Islet precursor cell (in vitro differentiated cells): ENCODE data around the gene TESK1.
"Not testable (repeated sequence)": the region's sequence is repeated elsewhere in the genome, so short reads cannot be mapped to it uniquely, and the experiment has no call there.

Source experiments
- DNase-seq: peaks from one replicate; pipeline ENCODE4 v3.0.0-alpha.2; 2018

Gene TESK1

DNA sequence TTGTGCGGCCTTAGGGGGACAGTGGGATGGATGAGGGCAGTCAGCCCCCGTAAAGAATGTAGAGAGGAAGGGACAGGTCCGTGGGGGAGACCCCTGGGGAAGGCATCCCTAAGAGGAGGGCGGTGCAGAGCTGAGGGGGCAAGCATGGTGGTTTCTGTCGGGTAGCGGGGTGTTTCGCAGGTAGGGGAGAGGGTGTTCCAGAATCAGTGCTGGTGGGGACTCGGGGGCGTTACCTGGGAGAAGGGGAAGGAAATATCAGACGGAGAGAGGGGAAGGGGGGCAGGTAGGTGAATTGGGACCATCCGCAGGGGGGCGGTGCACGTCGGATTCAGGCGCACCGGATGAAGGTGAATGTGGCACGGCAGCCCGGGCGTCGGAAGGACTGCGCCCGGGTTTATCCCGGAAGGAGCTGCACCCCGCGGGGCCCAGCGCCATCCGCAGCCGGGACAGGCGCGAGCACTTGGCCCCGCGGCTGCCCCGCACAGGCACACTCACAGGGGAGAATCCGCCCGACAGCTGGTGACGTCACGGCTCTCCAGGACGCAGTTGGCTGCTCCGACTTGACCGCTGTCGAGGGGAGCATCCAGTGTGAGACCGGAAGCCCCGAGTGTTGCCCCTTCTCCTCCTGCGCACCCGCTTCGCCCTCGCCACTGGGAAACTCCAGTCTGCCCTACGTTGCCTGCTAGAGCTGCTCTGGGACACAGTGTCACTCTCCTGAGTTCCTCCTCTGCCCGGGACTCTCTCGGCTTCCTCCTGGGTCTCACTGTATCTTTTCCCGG is 11.8 kb downstream of the TESK1 start:
- peak; percentile 79 for DNase-seq

DNA sequence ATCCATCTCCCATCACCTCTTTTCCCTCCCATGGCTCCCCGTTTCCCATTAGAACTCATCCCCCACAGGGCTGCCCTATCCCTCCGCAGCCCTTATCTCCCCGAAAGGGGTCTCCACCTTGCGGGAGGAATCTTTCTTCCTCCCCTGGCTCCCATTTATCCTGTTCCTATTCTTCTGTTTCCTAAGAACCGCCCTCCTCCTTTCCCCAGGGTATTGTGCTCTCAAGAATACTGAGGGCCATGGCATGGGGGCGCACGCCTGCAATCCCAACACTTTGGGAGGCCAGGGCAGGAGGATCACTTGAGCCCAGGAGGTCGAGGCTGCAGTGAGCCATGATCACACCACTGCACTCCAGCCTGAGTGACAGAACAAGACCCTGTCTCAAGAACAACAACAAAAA is 12.5 kb downstream of the TESK1 start:
- no peak for DNase-seq

DNA sequence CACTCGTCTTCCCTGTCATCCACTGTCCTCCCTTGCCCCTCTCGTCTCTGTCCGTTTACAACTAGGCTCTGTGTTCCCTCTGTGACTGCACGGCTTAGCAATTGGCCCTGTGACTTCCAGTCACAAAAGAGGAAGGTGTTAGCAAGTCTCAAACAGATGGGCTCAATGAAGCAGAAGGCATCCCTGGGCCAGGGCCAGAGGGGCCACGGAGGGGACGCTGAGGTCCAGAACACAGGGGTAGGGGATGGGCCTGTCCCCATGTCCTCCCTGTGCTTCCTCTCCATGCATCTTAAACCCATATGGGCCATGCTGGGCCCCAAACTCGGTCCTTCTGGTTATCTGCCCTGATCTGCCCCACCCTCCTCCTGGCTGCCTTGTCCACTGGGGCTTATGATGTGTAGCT is 13.3 kb downstream of the TESK1 start, which contains the start of gene CD72:
TSS of gene CD72 (minus strand) at position 89 of the 403 bp plus-strand sequence. CDS start 110 bp downstream, outside the sequence.
- no peak for DNase-seq

DNA sequence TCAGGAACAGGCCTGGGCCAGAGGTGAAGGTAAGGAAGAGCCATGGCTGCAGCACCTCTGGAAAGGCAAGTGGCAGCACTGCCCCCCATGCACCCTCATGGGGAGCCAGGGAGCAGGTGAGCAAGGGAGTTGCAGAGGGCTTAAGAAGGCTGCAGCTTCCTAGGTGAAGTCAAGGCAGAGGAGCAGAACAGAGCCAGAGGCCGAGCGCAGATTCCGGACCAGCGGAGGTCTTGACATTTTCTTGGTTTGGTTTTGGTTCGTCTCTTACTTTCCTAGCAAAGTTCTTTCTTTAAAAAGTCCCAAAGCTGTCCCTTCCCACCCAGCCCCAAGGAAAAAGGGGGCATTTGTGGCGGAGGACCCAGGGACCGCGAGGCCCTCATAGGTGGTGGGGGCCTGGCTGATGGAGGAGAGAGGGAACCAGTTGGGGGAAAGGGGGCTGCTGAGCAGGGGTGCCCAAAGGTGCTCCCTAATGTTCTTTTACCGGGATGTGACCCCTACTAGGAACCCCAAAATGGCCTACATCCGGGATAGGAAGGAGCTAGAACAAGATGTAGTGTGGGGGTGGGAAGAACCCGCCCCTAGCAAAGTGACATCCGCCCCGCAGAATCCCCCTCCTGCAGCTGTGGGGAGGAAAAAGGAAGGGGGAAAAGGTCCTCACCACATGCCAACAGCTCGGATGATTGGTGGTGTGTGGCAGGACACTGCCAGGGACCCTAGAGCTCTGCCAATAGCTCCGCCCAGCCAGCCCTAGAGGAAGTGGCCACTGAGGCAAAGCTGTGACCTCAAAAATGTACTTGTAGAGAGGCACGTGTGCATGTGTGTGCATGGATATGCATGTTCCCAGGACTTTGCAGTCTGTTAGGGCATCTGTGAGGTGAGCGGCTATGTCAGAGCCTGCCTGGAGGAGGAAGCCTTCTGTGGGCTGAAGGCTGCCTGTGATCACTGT is 14.1 kb downstream of the TESK1 start:
- no peak for DNase-seq

DNA sequence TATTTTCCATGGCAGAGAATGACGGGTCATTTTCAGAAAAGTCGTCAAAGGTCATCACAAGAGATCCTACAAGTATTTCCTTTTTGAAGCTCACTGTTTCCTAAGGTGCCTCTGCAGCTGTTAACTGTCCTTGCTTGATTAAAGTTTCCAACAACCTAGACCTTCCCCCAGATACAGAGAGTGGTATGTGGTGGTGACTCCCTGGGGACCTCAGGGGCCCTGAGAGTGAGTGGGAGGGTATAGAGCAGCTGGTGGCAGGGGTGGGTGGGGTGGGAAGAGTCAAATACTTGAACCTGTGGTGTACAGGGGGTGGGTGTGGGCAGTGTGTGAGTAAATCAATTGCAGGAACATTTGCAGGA is 14.7 kb downstream of the TESK1 start:
- DNase-seq: no peak

DNA sequence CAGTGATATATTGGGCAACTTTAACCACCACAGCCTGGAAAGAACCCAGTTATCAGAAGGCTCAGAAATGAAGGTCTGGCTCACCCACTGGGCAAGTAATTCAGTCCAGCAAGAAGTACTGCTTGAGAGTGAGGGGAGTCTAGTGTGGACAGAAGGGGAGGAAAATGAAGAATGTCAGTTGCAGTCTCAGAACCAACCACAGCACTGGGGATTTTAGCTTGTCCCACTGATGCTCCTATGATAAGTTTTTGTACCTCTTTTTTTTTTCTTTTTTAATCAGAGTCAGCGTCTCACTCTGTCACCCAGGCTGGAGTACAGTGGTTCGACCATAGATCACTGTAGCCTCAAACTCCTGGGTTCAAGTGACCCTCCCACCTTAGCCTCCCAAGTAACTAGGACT is 22.5 kb downstream of the TESK1 start:
- DNase-seq: no peak

DNA sequence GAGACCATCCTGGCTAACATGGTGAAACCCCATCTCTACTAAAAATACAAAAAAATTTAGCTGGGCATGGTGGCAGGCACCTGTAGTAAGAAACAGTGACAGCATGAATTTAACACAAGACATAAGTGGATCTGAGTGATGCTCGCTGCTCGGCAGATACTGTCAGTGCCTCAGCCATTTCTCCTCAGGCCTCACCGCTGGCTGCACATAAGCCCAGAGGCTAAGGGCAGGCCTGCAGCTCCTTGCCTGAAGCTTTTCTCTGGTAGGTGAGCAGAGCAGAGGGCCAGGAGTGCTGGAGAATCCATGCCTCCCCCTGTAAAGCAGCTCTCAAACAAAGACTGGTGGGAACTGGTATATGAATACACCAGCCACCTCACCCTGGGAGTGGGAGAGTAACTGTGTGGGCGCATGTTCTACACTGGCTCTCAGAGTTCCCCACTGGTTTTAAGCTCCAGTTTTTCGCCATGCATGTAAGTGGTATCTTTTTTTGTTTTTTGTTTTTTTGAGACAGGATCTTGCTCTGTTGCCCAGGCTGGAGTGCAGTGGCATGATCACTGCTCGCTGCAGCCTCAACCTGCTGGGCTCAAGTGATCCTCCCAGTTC is 23.4 kb downstream of the TESK1 start:
- no peak for DNase-seq

DNA sequence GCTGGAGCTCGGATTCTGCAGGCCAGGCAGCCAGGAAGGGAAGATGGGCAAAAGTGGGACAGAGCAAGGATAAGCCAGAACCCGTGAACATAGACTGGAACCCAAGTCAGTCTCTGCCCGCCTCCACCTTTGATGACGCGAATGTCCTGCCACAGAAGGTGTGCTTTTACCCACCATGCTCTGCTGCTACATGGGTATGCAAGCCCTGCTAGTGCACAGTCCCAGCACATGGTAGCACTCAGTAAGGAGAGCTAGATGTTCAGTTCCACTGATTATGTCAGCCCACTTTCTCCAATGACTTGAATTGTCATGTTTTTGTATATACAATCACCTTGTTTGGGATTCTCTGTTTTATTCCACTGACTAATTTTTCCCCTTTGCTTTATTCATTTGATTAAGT is 24.5 kb downstream of the TESK1 start:
- no peak for DNase-seq

DNA sequence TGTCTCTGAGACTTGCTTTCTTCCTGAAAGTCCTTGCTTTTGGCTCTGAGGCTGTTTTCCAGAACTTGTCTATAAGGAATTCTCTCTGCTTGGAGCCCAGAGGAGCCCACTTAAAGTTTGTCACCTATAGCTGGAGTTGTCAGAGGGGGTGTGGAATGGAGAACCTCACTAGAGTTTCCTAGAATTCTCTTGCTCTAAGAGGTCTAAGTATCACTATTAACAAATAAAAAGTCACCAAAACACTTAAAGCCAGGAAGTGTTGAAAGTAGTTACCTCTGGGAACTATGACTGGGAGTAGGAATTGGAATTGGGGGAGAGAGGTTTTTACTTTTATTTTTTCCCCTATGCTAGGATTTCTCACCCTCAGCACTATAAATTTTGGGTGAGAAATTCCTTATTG is 30.7 kb downstream of the TESK1 start:
- no peak for DNase-seq

DNA sequence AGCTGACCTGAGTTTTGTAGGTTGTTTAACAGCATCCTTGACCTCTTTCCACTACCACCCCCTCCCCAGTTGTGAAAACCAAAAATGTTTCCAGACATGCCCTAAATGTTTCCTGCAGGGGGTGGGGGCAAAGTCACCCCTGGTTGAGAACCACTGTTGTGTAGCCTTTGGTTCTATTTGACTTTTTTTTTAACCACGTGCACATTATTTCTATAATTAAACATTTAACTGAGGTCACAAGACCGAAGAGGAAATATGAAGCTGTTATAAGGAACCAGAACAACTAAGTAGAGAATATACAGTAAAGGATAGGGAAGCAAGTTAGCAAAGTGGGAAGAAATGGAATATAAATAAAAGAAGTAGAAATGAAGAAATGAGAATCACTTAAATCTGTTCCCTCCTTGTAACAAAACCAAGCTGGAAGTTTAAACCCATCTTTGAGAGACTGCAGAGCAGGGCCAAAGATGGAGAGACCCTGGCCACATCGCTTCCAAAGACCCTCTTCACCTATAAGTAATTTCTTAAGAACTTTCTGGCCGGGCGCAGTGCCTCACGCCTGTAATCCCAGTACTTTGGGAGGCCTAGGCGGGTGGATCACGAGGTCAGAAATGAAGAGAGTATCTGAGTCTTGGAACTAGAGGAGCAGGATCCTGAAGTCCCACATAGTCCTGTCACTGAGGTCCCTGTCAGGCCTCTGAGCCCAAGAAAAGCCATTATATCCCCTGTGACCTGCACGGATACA is 31.2 kb downstream of the TESK1 start:
- no peak for DNase-seq

DNA sequence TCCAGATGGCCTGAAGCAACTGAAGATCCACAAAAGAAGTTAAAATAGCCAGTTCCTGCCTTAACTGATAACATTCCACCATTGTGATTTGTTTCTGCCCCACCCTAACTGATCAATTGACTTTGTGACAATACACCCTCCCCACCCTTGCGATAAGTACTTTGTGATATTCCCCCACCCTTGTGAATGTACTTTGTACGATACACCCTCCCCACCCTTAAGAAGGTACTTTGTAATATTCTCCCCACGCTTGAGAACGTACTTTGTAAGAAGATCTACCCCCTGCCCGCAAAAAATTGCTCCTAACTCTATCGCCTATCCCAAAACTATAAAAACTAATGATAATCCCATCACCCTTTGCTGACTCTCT is 31.8 kb downstream of the TESK1 start:
- DNase-seq: not testable (repeated sequence)

DNA sequence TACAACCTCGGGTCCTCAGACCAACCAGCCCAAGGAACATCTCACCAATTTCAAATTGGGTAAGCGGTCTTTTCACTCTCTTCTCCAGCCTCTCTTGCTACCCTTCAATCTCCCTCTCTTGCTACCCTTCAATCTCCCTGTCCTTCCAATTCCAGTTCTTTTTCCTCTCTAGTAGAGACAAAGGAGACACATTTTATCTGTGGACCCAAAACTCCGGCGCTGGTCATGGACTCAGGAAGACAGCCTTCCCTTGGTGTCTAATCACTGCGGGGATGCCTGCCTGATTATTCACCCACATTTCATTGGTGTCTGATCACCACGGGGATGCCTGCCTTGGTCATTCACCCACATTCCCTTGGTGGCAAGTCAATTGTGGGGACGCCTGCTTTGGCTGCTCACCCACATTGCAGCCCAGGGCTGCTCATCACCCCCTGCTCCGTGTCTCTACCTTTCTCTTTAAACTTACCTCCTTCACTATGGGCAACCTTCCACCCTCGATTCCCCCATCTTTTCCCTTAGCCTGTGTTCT is 32.4 kb downstream of the TESK1 start:
- DNase-seq: not testable (repeated sequence)

DNA sequence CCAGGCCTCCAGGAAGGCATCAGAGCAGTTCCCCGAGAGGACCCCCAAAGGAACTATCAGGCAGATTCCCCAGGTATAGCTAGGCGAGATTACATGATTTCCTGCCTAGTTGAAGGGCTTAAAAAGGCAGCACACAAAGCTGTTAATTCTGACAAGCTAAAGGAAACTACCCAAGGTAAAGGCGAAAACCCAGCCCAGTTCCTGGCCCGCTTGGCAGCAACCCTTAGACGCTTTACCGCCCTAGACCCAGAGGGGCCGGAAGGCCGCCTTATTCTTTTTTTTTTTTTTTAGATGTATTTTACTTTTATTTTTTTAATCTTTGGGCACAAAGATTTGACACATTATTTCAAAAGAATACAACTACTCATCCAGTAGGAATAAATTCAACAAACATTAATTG is 33.7 kb downstream of the TESK1 start:
- not testable (repeated sequence) for DNase-seq

DNA sequence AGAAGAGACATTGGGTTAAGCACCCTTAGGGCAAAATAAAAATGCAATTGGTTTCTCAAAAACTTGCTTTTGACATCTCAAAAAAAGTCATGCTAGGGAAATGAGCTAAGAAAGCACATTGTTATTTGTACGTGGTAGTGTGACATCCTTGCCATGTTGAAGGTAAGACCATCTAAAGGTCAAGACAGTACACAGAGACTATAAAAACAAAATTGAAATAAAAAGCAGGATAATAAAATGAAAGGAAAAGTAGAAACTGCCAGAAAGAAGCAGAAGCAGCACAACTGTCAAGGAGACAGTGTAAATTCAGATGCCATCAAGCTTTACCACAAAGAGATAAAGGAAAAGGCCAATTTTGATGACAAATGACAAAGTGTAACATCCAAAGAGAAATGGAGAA is 34.2 kb downstream of the TESK1 start:
- not testable (repeated sequence) for DNase-seq

DNA sequence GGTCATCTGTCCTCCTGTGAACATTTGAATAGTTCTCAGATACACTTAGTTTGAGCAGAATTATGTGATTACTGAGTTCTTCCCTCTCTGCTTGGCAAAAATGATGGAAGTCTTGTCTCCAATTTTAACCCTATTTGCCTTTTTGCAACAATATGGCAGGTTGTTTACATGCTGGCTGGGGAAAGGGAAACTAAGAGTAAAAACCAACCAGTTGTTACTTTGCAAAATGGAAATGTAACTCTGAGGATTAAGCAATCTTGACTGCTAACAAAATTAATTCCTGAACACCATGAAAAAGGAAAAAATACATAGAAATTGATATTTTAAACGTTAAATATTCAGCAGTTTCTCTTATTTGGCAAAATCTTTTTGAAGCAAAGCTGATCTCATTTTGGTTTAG is 34.6 kb downstream of the TESK1 start:
- no peak for DNase-seq

DNA sequence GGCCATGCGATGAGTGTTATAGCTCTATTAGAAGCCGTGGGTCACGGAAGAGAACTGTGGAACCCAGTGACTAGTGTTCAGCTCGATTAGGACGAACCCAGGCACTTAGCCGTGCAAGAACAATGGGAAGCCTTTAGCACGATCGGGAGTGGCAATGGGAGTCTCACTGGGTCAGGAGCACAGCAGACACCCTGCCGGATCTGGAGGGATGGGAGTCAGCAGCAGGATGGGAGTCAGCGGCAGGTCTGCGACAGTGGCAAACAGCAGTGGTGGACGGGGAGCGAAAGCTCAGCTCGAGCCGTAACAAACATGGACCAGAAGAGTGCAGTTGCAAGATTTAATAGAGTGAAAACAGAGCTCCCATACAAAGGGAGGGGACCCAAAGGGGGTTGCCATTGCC is 35.4 kb downstream of the TESK1 start:
- not testable (repeated sequence) for DNase-seq

DNA sequence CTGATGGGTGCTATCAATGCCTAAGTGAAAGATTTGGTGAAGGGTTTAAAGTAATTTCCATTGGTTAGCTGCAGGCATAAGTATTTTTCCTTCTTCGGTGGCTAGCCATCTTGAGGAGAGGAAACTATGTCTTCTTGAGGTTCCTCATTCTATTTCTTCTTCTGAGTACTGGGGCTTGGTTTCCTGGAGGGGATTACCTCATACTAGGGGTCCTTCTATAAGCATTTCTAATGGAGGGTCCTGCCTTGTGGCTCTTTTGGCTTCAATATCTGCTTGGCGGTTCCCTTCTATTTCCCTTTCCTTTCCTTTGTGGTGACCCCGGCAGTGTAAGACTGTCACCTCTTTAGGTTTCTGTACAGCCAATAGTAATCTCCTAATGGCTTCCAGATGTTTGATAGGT is 36.4 kb downstream of the TESK1 start:
- DNase-seq: not testable (repeated sequence)

DNA sequence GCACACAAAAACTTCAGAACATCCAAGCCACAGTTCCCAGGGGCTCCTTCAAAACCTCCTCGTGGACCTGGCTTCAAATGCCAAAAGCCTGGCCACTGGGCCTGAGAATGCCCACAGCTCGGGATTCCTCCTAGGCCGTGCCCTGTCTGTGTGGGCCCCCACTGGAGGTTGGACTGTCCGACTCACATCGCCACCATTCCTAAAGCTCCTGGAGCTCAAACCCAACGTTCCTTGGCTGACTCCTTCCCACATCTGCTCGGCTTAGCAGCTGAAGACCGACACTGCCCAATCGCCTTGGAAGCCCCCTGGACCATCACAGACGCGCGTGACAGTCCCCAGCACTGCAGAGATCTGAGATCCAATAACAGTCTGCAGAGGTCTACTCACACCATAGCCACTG is 38.0 kb downstream of the TESK1 start:
- DNase-seq: no peak

DNA sequence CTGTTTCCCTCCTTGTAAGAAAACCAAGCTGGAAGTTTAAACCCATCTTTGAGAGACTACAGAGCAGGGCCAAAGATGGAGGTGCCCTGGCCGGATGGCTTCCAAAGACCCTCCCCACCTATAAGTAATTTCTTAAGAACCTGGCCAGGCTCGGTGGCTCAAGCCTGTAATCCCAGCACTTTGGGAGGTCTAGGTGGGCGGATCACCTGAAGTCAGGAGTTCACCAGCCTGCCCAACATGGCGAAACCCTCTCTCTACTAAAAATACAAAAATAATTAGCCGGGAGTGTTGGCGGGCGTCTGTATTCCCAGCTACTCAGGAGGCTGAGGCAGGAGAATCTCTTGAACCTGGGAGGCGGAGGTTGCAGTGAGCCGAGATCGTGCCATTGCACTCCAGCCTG is 40.7 kb downstream of the TESK1 start:
- DNase-seq: not testable (repeated sequence)

DNA sequence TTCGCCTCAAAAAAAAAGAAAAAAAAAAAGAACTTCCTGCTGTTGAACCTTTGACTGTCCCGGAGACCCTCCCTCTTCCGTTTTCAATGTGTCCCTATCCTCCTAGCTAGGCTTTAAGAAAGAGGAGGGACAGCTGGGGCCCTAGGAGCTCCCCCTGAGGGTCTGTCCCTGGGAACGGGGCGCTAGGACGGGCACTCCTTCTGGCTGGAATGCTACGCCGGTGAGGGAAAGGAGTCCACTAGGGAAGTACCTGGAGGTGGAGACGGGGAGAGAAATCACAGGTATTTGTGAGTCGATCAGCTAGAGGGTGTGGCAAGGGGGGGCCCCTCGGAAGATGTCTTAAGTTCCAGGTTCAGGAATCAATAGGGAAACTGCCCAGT is 41.1 kb downstream of the TESK1 start:
- DNase-seq: peak; percentile 83

DNA sequence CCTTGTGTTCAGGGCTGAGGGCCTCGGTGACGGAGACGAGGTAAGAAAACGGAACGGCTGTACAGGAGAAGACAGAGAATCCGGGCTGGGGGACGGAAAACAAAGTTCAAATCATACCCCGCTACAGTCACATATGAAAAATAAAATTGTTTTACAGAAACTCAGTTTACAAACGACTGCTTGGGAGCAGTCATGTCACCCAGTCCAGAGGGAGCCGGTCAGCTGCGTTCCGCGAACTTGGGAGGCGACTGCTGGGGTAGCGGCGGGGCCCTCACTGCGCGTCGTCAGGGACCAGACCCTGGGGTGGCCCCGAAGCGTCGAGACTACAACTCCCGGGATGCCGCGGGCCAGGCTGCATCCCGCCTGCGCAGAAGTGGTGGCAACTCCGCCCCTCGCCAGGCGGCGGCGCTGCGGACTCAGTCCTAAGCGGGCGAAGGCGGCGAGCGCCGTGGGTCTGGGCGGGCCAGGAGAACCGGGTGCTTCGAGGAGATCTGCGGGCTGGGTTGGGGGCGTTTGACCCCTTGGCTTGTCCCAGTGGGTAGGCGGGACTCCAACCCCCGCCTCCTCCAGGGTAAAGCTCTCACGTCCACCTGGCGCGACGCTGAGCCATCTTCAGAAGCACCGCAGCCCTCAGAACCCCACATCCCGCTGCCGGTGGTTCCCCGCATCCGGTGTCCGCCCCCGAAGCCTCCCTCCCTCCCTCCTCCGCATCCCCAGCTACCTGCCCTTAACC is 41.6 kb downstream of the TESK1 start:
- DNase-seq: peak; percentile 95
